Measurements from ENCODE around the gene CCDC6. TPM values are rescaled to one million over a fixed set of nuclear protein-coding genes. Genes with fewer than 3 reads are reported as not detected.

CCDC6 gene
- total and polyA plus RNA-seq, 9 donors = 12.2 to 46.8 (median 34.1) TPM

DNA sequence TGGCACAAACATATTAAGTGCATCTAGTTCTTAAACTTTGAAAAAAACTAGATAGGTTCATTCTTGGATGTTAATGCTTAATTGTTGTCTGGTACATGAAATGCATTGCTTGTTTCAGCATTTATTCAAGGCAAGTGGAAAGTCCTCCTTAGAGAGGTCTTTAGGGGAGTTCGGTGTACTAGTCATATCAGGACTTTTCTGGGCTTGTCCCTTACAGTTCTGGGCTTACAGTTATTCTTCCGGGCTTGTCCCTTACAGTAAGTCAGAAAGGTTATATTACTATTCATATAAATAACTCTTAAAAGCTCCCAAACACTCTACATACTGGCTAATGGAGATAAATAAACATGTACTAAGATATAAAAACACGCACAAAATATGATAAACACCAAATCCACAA lies 91.5 kb downstream of the CCDC6 start:
- H3K4me3 ChIP-seq = no peak overlapping the region
- no peak for DNase-seq
- H3K27me3 ChIP-seq = no peaks in the 10 kb centered on the region
- WGBS, 3 donors = 13 to 41% (median 23%) methylated on average over 3 of the region's 3 CpGs
- no peaks in the 10 kb centered on the region for H3K36me3 ChIP-seq
- no peak overlapping the region for H3K27ac ChIP-seq
- peaks cover 5% of the 10 kb centered on the region for H3K4me1 ChIP-seq (ENCODE audit: insufficient read depth)
- H3K9me3 ChIP-seq = no peaks in the 10 kb centered on the region
- TF ChIP-seq POLR2A (IDR thresholded peaks at IDR 0.05) (no peak), EP300 (IDR thresholded peaks at IDR 0.05) (no peak)
- TF ChIP-seq, protein P1, sequence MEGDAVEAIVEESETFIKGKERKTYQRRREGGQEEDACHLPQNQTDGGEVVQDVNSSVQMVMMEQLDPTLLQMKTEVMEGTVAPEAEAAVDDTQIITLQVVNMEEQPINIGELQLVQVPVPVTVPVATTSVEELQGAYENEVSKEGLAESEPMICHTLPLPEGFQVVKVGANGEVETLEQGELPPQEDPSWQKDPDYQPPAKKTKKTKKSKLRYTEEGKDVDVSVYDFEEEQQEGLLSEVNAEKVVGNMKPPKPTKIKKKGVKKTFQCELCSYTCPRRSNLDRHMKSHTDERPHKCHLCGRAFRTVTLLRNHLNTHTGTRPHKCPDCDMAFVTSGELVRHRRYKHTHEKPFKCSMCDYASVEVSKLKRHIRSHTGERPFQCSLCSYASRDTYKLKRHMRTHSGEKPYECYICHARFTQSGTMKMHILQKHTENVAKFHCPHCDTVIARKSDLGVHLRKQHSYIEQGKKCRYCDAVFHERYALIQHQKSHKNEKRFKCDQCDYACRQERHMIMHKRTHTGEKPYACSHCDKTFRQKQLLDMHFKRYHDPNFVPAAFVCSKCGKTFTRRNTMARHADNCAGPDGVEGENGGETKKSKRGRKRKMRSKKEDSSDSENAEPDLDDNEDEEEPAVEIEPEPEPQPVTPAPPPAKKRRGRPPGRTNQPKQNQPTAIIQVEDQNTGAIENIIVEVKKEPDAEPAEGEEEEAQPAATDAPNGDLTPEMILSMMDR (IDR thresholded peaks at IDR 0.05) = no peak
- intact Hi-C loops (cut with DNase I) = no loop called here

DNA sequence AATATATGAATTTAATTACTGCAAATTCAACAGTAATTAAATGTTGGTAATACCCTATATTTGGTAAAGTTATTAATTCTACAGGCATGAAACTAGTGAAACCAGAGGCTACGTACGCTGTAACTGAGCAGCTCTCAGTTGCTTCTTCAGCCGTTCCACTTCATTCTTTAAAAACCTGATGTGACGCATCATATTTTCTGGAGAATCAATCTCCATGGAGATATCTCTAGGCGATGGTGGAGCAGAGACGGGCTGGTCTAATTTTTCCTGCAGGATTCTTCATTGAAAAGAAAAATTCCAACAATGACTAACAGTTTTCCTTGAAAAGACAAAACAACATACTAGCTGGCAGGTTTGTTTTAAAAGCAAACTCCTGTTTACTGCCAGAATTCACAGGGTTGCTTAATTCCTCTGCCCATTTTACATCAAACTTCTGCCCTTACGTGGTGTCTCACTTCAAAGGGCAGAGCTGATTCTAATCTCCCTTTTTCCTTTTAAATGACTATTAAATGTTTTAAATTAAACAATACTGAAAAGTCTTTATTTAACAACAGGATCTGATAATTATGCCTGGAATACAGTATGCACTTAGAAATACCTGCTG lies 93.7 kb downstream of the CCDC6 start:
- no peaks in the 10 kb centered on the region for H3K9me3 ChIP-seq
- H3K4me1 ChIP-seq (ENCODE audit: insufficient read depth) = peaks cover 7% of the 10 kb centered on the region
- no peak overlapping the region for H3K4me3 ChIP-seq
- WGBS, 3 donors = 14 to 40% (median 16%) methylated on average over 7 of the region's 7 CpGs
- intact Hi-C loops (cut with DNase I) = no loop called here
- no peak overlapping the region for H3K27ac ChIP-seq
- TF ChIP-seq, protein P1 (IDR thresholded peaks at IDR 0.05) = no peak
- TF ChIP-seq POLR2A (IDR thresholded peaks at IDR 0.05) = no peak
- TF ChIP-seq EP300 (IDR thresholded peaks at IDR 0.05) = no peak
- H3K36me3 ChIP-seq = no peaks in the 10 kb centered on the region
- no peaks in the 10 kb centered on the region for H3K27me3 ChIP-seq
- no peak for DNase-seq

DNA sequence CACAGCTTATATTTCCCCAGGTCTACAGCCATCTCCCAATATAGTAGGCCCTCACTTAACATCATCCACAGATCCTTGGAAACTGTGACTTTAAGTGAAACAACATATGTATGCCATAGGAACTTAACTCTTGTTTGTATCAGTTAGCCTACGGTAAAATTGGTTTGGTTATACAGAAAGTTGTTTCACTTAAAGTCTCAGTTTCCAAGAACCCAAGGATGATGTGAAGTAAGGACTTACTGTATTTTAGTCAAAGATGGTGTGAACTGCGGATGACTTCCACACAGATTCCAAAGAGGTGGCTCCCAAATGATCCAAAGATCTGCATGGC lies 96.7 kb downstream of the CCDC6 start:
- DNase-seq = no peak
- TF ChIP-seq, protein P1 (IDR thresholded peaks at IDR 0.05) = no peak
- no peak for TF ChIP-seq EP300 (IDR thresholded peaks at IDR 0.05)
- no peak for TF ChIP-seq POLR2A (IDR thresholded peaks at IDR 0.05)
- H3K27ac ChIP-seq = no peak overlapping the region
- H3K36me3 ChIP-seq = no peaks in the 10 kb centered on the region
- H3K27me3 ChIP-seq = no peaks in the 10 kb centered on the region
- intact Hi-C loops (cut with DNase I) = loop anchor here in 2 of 4 donors (5.0 to 10.0 kb wide), 2 partner anchors 182 to 185 kb away; no protein-coding TSS in a partner anchor
- no peak overlapping the region for H3K4me3 ChIP-seq
- H3K4me1 ChIP-seq (ENCODE audit: insufficient read depth) = peaks cover 7% of the 10 kb centered on the region
- no peaks in the 10 kb centered on the region for H3K9me3 ChIP-seq
- 95 to 100% (median 100%) methylated on average over 2 of the region's 2 CpGs for WGBS, 3 donors

DNA sequence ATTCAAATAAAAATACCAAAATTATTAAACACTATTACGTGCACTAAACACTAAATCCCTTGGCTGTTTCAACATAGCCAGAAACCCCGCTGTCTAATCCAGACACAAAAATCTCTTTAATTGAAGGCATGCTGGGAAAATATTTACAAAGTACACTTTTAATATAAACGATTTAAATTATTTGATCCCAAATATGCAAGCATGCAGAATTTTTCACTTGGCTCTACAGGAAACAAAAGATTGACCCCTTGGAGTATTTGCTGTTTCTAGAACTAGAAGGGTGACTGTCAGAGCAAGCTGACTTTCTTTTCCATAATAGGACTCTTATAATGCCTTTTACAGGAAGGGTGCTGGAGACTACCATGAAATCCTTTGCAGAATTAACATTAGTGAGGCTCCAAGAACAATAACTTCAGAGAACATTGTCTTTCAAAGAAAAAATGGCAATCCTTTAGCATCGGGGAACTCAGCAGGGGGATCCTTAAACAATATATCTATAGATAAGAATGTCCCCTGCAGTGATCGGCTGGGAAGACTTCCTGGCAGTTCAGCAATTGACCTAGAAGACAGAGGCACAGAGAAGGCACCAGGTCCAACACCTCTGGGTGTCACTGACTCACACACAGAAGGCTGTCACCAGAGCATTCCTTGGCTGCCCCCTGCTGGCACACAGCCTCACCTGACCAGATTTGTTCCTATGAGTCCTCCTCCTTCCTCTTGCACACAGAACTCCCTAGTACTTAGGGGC lies 97.3 kb downstream of the CCDC6 start:
- Histone ChIP-seq H3K36me3 (no peaks in the 10 kb centered on the region), H3K4me3 (no peak overlapping the region), H3K9me3 (no peaks in the 10 kb centered on the region), H3K4me1 (ENCODE audit: insufficient read depth) (peaks cover 4% of the 10 kb centered on the region), H3K27ac (no peak overlapping the region), H3K27me3 (no peaks in the 10 kb centered on the region)
- TF ChIP-seq, protein P1 (IDR thresholded peaks at IDR 0.05) = peak; percentile 8 to 40 (median 34)
- TF ChIP-seq POLR2A (IDR thresholded peaks at IDR 0.05) = no peak
- no peak for TF ChIP-seq EP300 (IDR thresholded peaks at IDR 0.05)
- intact Hi-C loops (cut with DNase I) = loop anchor here in 2 of 4 donors (5.0 to 10.0 kb wide), 2 partner anchors 182 to 184 kb away; no protein-coding TSS in a partner anchor
- peak; percentile 62 to 82 (median 77) for DNase-seq
- WGBS, 3 donors = 41 to 65% (median 41%) methylated on average over 5 of the region's 5 CpGs

Measured in ovary (tissue), 9 donors.